Mesenchymal stem cell (in vitro differentiated cells and primary cell): ENCODE measurements around the gene NKD2.

Source experiments
- DNase-seq: peaks from one replicate; pipeline ENCODE4 v3.0.0-alpha.2; 2013
- H2AFZ ChIP-seq: one replicate; pipeline ENCODE4 v1.6.1; 2013; ENCODE audit warnings: low read depth, mild to moderate bottlenecking, control low read depth, inconsistent platforms, low read length, moderate library complexity
- H2AK5ac ChIP-seq: 2 replicates; pipeline ENCODE4 v1.6.1; 2013; ENCODE audit warnings: low read length, moderate library complexity, mild to moderate bottlenecking, inconsistent platforms; ENCODE audit not compliant: severe bottlenecking
- H2BK120ac ChIP-seq: one replicate; pipeline ENCODE4 v1.6.1; 2013; ENCODE audit warnings: low read depth, mild to moderate bottlenecking, inconsistent platforms, low read length, moderate library complexity
- H2BK12ac ChIP-seq, 2 experiments: one replicate each; pipeline ENCODE4 v1.6.1; 2013; ENCODE audit warnings: inconsistent platforms in 2 of 2, low read length in 2 of 2, mild to moderate bottlenecking in 2 of 2, moderate library complexity in 2 of 2, control low read depth in 1 of 2
- H2BK15ac ChIP-seq: one replicate; pipeline ENCODE4 v1.6.1; 2013; ENCODE audit warnings: mild to moderate bottlenecking, low read depth, inconsistent platforms; ENCODE audit not compliant: poor library complexity, severe bottlenecking
- H2BK5ac ChIP-seq: 2 replicates; pipeline ENCODE4 v1.6.1; 2013; ENCODE audit warnings: low read depth, mild to moderate bottlenecking, low read length, control low read depth, inconsistent platforms; ENCODE audit not compliant: poor library complexity, severe bottlenecking
- H3K14ac ChIP-seq, 2 experiments: one replicate each; pipeline ENCODE4 v1.6.1; 2013; ENCODE audit warnings: inconsistent platforms in 2 of 2, low read length in 2 of 2, control low read depth in 1 of 2, mild to moderate bottlenecking in 1 of 2, moderate library complexity in 1 of 2
- H3K18ac ChIP-seq, 2 experiments: one replicate each; pipeline ENCODE4 v1.6.1; 2013; ENCODE audit warnings: inconsistent platforms in 2 of 2, low read length in 2 of 2, control low read depth in 1 of 2, low read depth in 1 of 2, mild to moderate bottlenecking in 1 of 2
- H3K23ac ChIP-seq, 2 experiments: one replicate each; pipeline ENCODE4 v1.6.1; 2013; ENCODE audit warnings: inconsistent platforms in 2 of 2, low read length in 2 of 2, mild to moderate bottlenecking in 2 of 2, moderate library complexity in 2 of 2, control low read depth in 1 of 2
- H3K27ac ChIP-seq: 2 replicates; pipeline ENCODE4 v1.5.1; 2013; ENCODE audit warnings: mild to moderate bottlenecking, moderate library complexity, low read length, control low read depth, inconsistent platforms; ENCODE audit not compliant: poor library complexity, severe bottlenecking
- H3K27me3 ChIP-seq, 2 experiments: 2 replicates each; pipeline versions ENCODE4 v1.6.1 to v1.7.0; 2013; ENCODE audit warnings: low read length in 2 of 2, mild to moderate bottlenecking in 2 of 2, moderate library complexity in 2 of 2, control low read depth in 1 of 2, inconsistent platforms in 1 of 2; ENCODE audit not compliant: control insufficient read depth in 1 of 2, insufficient read depth in 1 of 2
- H3K36me3 ChIP-seq, 2 experiments: 2 replicates each; pipeline versions ENCODE4 v1.6.1 to v1.7.0; 2013; ENCODE audit warnings: low read length in 2 of 2, control low read depth in 1 of 2, inconsistent platforms in 1 of 2, low read depth in 1 of 2, mild to moderate bottlenecking in 1 of 2; ENCODE audit not compliant: insufficient read depth in 2 of 2, control insufficient read depth in 1 of 2
- H3K4ac ChIP-seq, 2 experiments: one replicate each; pipeline ENCODE4 v1.6.1; 2013; ENCODE audit warnings: inconsistent platforms in 2 of 2, low read length in 2 of 2, mild to moderate bottlenecking in 2 of 2, moderate library complexity in 2 of 2, control low read depth in 1 of 2, low read depth in 1 of 2
- H3K4me1 ChIP-seq: 2 replicates; pipeline ENCODE4 v1.6.1; 2013; ENCODE audit warnings: low read depth, low read length, control low read depth; ENCODE audit not compliant: control insufficient read depth, insufficient read depth
- H3K4me2 ChIP-seq: 2 replicates; pipeline ENCODE4 v1.6.1; 2013; ENCODE audit warnings: low read length, mild to moderate bottlenecking, inconsistent platforms; ENCODE audit not compliant: poor library complexity, severe bottlenecking
- H3K4me3 ChIP-seq, 2 experiments: 2 replicates each; pipeline versions ENCODE4 v1.5.1 to v1.7.0; 2013; ENCODE audit warnings: low read length in 2 of 2, mild to moderate bottlenecking in 2 of 2, control low read depth in 1 of 2, low read depth in 1 of 2; ENCODE audit not compliant: insufficient read depth in 1 of 2
- H3K79me1 ChIP-seq: replicated peaks from 2 replicates; pipeline ENCODE4 v1.6.1; 2013; ENCODE audit warnings: mild to moderate bottlenecking, control low read depth, low read length, inconsistent platforms; ENCODE audit not compliant: poor library complexity, severe bottlenecking
- H3K9ac ChIP-seq: 2 replicates; pipeline ENCODE4 v1.7.0; 2013; ENCODE audit warnings: mild to moderate bottlenecking, low read length, moderate library complexity
- H3K9me3 ChIP-seq: 2 replicates; pipeline ENCODE4 v1.7.0; 2013; ENCODE audit warnings: mild to moderate bottlenecking, low read length; ENCODE audit not compliant: control insufficient read depth
- H4K8ac ChIP-seq: one replicate; pipeline ENCODE4 v1.6.1; 2013; ENCODE audit warnings: inconsistent platforms, mild to moderate bottlenecking, low read length, moderate library complexity
- H4K91ac ChIP-seq: one replicate; pipeline ENCODE4 v1.6.1; 2013; ENCODE audit warnings: mild to moderate bottlenecking, low read length, inconsistent platforms
- WGBS: methylation state at CpG from one replicate; pipeline ENCODE4 v1.1.7; 2013; ENCODE audit warnings: mixed read lengths; 5-methylcytosine and 5-hydroxymethylcytosine counted together

NKD2 gene

DNA sequence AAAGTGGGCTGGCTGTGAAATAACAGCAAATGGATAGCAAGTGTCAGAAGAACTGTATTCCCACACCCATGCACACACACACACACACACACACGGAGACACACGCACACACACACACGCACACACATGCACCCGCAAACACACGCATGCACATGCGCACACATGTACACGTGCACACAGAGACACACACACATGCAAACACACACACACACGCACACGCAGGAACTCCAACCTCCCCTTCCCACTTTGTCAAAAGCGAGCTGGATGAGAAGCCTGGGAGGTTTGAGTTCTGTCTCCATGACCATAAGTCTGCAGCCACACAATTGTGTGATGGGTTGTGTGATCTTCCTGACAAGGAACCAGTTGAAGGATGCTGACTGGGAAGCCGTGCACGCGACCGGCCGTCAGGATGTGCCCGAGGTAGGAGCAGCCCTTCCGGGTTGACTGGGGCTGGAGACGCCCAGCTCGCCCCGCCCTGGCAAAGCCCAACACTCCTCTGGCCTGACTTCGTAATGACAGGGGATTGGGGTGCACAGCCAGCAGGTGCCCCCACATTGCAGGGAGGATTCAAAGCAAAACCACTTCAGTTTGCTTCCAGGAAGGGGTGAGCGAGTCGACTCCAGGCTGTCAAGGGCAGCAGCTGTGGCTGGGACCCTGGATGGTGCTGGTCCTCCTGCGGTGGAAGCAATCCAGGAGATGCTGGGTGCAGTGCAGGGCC lies 29.3 kb upstream of the NKD2 start:
- Histone ChIP-seq H3K36me3 (no peaks in the 10 kb centered on the region), H2BK12ac (peak overlapping the region in 1 of 2 experiments; percentile 3), H4K91ac (peak overlapping the region; percentile 78), H3K14ac (no peak overlapping the region), H2BK15ac (no peak overlapping the region), H3K79me1 (no peaks in the 10 kb centered on the region), H2AK5ac (no peak overlapping the region), H2BK5ac (no peak overlapping the region), H3K9me3 (no peaks in the 10 kb centered on the region), H2AFZ (no peak overlapping the region), H3K4me1 (peaks cover 4% of the 10 kb centered on the region), H2BK120ac (no peak overlapping the region), H3K4me3 (no peak overlapping the region), H3K4me2 (no peak overlapping the region), H3K23ac (no peak overlapping the region), H3K4ac (no peak overlapping the region), H3K9ac (no peak overlapping the region), H3K27me3 (peaks cover 25 to 66% of the 10 kb centered on the region in 2 experiments), H4K8ac (no peak overlapping the region), H3K27ac (no peak overlapping the region), H3K18ac (no peak overlapping the region)
- 95% methylated on average over 24 of the region's 24 CpGs for WGBS
- no peak for DNase-seq

DNA sequence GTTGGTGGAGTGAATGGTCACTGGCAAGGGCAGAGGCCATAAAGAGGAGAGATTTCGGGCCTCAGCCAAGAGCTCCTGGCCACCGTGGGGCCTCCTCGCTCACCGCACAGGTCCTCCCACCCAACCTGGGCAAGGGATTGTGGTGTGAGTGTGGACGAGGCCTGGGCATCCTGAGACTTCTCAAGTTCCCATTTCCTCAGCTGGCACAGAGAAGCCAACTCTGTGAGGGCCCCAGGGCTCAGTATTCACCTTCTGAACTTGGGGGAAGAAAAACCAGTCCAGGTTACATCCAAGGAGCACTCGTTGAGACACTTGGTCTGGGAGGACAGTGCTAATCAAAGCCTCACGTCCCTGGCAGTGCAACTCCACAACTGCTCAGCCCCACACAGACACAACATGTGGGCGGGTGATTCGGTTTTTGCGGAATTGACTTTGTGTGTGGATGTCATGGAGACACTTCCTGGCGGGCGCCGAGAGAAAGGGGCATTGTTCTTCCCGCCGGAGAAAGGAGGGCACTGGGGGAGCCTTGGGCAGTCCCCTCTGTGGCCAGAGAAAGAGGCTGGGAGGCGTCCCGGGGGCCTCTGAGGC lies 28.5 kb upstream of the NKD2 start:
- Histone ChIP-seq H2AK5ac (no peak overlapping the region), H3K4me3 (no peak overlapping the region), H3K14ac (no peak overlapping the region), H3K9me3 (peaks cover 4% of the 10 kb centered on the region), H2BK5ac (no peak overlapping the region), H2BK12ac (no peak overlapping the region), H3K4ac (no peak overlapping the region), H3K79me1 (no peaks in the 10 kb centered on the region), H3K36me3 (no peaks in the 10 kb centered on the region), H3K4me2 (no peak overlapping the region), H4K8ac (no peak overlapping the region), H4K91ac (no peak overlapping the region), H3K18ac (peak overlapping the region in 1 of 2 experiments; percentile 5), H3K27me3 (peaks cover 25 to 69% of the 10 kb centered on the region in 2 experiments), H2AFZ (no peak overlapping the region), H3K27ac (no peak overlapping the region), H3K4me1 (peaks cover 4% of the 10 kb centered on the region), H3K9ac (no peak overlapping the region), H2BK120ac (no peak overlapping the region), H2BK15ac (no peak overlapping the region), H3K23ac (no peak overlapping the region)
- 86% methylated on average over 17 of the region's 17 CpGs for WGBS
- DNase-seq, result no peak

- no peak overlapping the region for H2AK5ac ChIP-seq
- no peak overlapping the region for H3K4me3 ChIP-seq
- H2BK12ac ChIP-seq, result no peak overlapping the region
- peaks cover 25 to 67% of the 10 kb centered on the region in 2 experiments for H3K27me3 ChIP-seq
- no peak overlapping the region for H3K4me2 ChIP-seq
- no peak overlapping the region for H3K27ac ChIP-seq
- no peak for DNase-seq
- H3K14ac ChIP-seq, result no peak overlapping the region
- H3K18ac ChIP-seq, result no peak overlapping the region
- H3K4ac ChIP-seq, result no peak overlapping the region
- no peak overlapping the region for H2BK120ac ChIP-seq
- H3K79me1 ChIP-seq, result no peaks in the 10 kb centered on the region
- no peak overlapping the region for H2BK15ac ChIP-seq
- peaks cover 4% of the 10 kb centered on the region for H3K4me1 ChIP-seq
- H3K36me3 ChIP-seq, result no peaks in the 10 kb centered on the region
- no peak overlapping the region for H4K8ac ChIP-seq
- H2AFZ ChIP-seq, result no peak overlapping the region
- H3K9me3 ChIP-seq, result peaks cover 4% of the 10 kb centered on the region
- H4K91ac ChIP-seq, result no peak overlapping the region
- no peak overlapping the region for H3K23ac ChIP-seq
- no peak overlapping the region for H2BK5ac ChIP-seq
- H3K9ac ChIP-seq, result no peak overlapping the region
- 65% methylated on average over 2 of the region's 6 CpGs for WGBS
Measured at GRCh38 chr5:980966-981365, 27.6 kb upstream of the NKD2 start.

GRCh38 chr5:981456-981855 lies 27.1 kb upstream of the NKD2 start:
- peaks cover 25 to 67% of the 10 kb centered on the region in 2 experiments for H3K27me3 ChIP-seq
- peaks cover 4% of the 10 kb centered on the region for H3K9me3 ChIP-seq
- H3K36me3 ChIP-seq, result no peaks in the 10 kb centered on the region
- no peak overlapping the region for H3K23ac ChIP-seq
- no peak overlapping the region for H2BK12ac ChIP-seq
- no peak overlapping the region for H2BK120ac ChIP-seq
- H3K9ac ChIP-seq, result no peak overlapping the region
- no peak overlapping the region for H3K4me3 ChIP-seq
- no peak for DNase-seq
- H2BK5ac ChIP-seq, result no peak overlapping the region
- no peak overlapping the region for H2AFZ ChIP-seq
- no peak overlapping the region for H2AK5ac ChIP-seq
- no peak overlapping the region for H3K27ac ChIP-seq
- H3K79me1 ChIP-seq, result no peaks in the 10 kb centered on the region
- peak overlapping the region; percentile 39 for H4K91ac ChIP-seq
- WGBS, result 94% methylated on average over 7 of the region's 7 CpGs
- no peak overlapping the region for H2BK15ac ChIP-seq
- H3K14ac ChIP-seq, result no peak overlapping the region
- H3K4me2 ChIP-seq, result no peak overlapping the region
- no peak overlapping the region for H4K8ac ChIP-seq
- H3K4me1 ChIP-seq, result peaks cover 4% of the 10 kb centered on the region
- no peak overlapping the region for H3K18ac ChIP-seq
- H3K4ac ChIP-seq, result no peak overlapping the region
